ENCODE measurements around the gene STK24.

STK24 gene

GRCh38 chr13:98450026-98450425 is 126.9 kb downstream of the STK24 start:
- Histone ChIP-seq H3K36me3 (ENCODE audit: control insufficient read depth in 5 of 5, insufficient read depth in 5 of 5, low read length in 5 of 5) (peaks cover 2 to 58% (median 34%) of the 10 kb centered on the region in 5 donors), H3K27me3 (ENCODE audit: control insufficient read depth in 5 of 5, insufficient read depth in 4 of 5, low read length in 5 of 5) (no peaks in the 10 kb centered on the region), H3K9ac (ENCODE audit: low read length in 5 of 5) (no peak overlapping the region), H3K4me1 (ENCODE audit: control insufficient read depth in 5 of 5, insufficient read depth in 5 of 5, low read length in 5 of 5) (peaks cover 11 to 46% (median 37%) of the 10 kb centered on the region in 5 donors), H3K4me3 (ENCODE audit: low read depth in 1 of 5, low read length in 5 of 5) (no peak overlapping the region), H3K27ac (ENCODE audit: low read depth, low read length) (no peak overlapping the region), H3K9me3 (ENCODE audit: control insufficient read depth in 5 of 5, low read length in 5 of 5) (no peaks in the 10 kb centered on the region)

GRCh38 chr13:98449273-98449672 is 127.6 kb downstream of the STK24 start:
- Histone ChIP-seq H3K9me3 (ENCODE audit: control insufficient read depth in 5 of 5, low read length in 5 of 5) (no peaks in the 10 kb centered on the region), H3K9ac (ENCODE audit: low read length in 5 of 5) (no peak overlapping the region), H3K27ac (ENCODE audit: low read depth, low read length) (no peak overlapping the region), H3K36me3 (ENCODE audit: control insufficient read depth in 5 of 5, insufficient read depth in 5 of 5, low read length in 5 of 5) (peaks cover 2 to 58% (median 34%) of the 10 kb centered on the region in 5 donors), H3K4me3 (ENCODE audit: low read depth in 1 of 5, low read length in 5 of 5) (no peak overlapping the region), H3K27me3 (ENCODE audit: control insufficient read depth in 5 of 5, insufficient read depth in 4 of 5, low read length in 5 of 5) (no peaks in the 10 kb centered on the region), H3K4me1 (ENCODE audit: control insufficient read depth in 5 of 5, insufficient read depth in 5 of 5, low read length in 5 of 5) (peaks cover 5 to 39% (median 31%) of the 10 kb centered on the region in 5 donors)

DNA sequence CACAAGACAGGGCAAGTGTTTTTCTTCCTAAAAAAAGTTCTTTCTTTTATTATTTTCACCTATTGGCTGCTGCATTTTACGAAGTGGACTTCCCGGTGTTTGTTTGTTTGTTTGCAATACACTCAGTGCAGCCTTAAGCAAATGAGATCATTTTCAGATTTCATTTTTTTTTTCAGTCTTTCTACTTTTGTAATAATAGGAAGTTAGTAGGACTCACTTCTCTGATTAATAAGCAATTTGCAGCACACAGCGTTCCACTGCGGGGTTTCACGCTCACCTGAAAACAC is 128.3 kb downstream of the STK24 start:
- Histone ChIP-seq H3K4me1 (ENCODE audit: control insufficient read depth in 5 of 5, insufficient read depth in 5 of 5, low read length in 5 of 5) (peaks cover 0 to 32% (median 24%) of the 10 kb centered on the region in 5 donors), H3K27ac (ENCODE audit: low read depth, low read length) (no peak overlapping the region), H3K27me3 (ENCODE audit: control insufficient read depth in 5 of 5, insufficient read depth in 4 of 5, low read length in 5 of 5) (no peaks in the 10 kb centered on the region), H3K36me3 (ENCODE audit: control insufficient read depth in 5 of 5, insufficient read depth in 5 of 5, low read length in 5 of 5) (peaks cover 2 to 65% (median 34%) of the 10 kb centered on the region in 5 donors), H3K9me3 (ENCODE audit: control insufficient read depth in 5 of 5, low read length in 5 of 5) (no peaks in the 10 kb centered on the region), H3K4me3 (ENCODE audit: low read depth in 1 of 5, low read length in 5 of 5) (no peak overlapping the region), H3K9ac (ENCODE audit: low read length in 5 of 5) (no peak overlapping the region)

- peaks cover 0 to 27% (median 18%) of the 10 kb centered on the region in 5 donors for H3K4me1 ChIP-seq (ENCODE audit: control insufficient read depth in 5 of 5, insufficient read depth in 5 of 5, low read length in 5 of 5)
- H3K36me3 ChIP-seq (ENCODE audit: control insufficient read depth in 5 of 5, insufficient read depth in 5 of 5, low read length in 5 of 5): peaks cover 2 to 66% (median 34%) of the 10 kb centered on the region in 5 donors
These were observed 128.8 kb downstream of the STK24 start for GRCh38 chr13:98447881-98448641.

GRCh38 chr13:98447130-98447529 is 129.8 kb downstream of the STK24 start:
- Histone ChIP-seq H3K4me3 (ENCODE audit: low read depth in 1 of 5, low read length in 5 of 5) (no peak overlapping the region), H3K27ac (ENCODE audit: low read depth, low read length) (no peak overlapping the region), H3K4me1 (ENCODE audit: control insufficient read depth in 5 of 5, insufficient read depth in 5 of 5, low read length in 5 of 5) (peaks cover under 1 to 24% (median 18%) of the 10 kb centered on the region in 5 donors)

More at GRCh38 chr13:98447881-98448641, 128.8 kb downstream of the STK24 start:
- H3K4me3 ChIP-seq (ENCODE audit: low read depth in 1 of 5, low read length in 5 of 5): no peak overlapping the region
- H3K27me3 ChIP-seq (ENCODE audit: control insufficient read depth in 5 of 5, insufficient read depth in 4 of 5, low read length in 5 of 5): no peaks in the 10 kb centered on the region
- H3K9ac ChIP-seq (ENCODE audit: low read length in 5 of 5): no peak overlapping the region
- H3K27ac ChIP-seq (ENCODE audit: low read depth, low read length): no peak overlapping the region
- no peaks in the 10 kb centered on the region for H3K9me3 ChIP-seq (ENCODE audit: control insufficient read depth in 5 of 5, low read length in 5 of 5)

DNA sequence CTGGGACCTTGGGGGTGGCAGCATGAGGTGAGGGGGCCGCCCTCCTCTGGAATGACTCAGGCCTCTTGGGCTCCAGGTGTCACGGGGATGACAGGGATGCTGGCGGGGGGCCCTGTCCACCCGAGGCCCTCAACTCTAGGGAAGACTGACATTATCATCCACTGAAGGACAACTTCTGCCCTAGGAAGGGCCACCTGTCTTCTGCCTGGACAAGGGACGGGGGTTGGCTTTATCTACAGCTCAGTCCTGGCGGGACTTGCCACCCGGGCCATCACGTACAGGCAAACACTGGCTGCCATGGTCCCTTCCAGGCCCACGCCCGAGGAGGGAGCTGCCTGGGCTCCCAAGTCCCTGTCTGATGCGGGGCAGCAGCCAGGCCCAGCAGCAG is 130.7 kb downstream of the STK24 start:
- peaks cover 2 to 24% (median 18%) of the 10 kb centered on the region in 5 donors for H3K4me1 ChIP-seq (ENCODE audit: control insufficient read depth in 5 of 5, insufficient read depth in 5 of 5, low read length in 5 of 5)
- H3K9me3 ChIP-seq (ENCODE audit: control insufficient read depth in 5 of 5, low read length in 5 of 5): no peaks in the 10 kb centered on the region
- no peak overlapping the region for H3K27ac ChIP-seq (ENCODE audit: low read depth, low read length)
- H3K27me3 ChIP-seq (ENCODE audit: control insufficient read depth in 5 of 5, insufficient read depth in 4 of 5, low read length in 5 of 5): no peaks in the 10 kb centered on the region
- H3K36me3 ChIP-seq (ENCODE audit: control insufficient read depth in 5 of 5, insufficient read depth in 5 of 5, low read length in 5 of 5): peaks cover 0 to 70% (median 40%) of the 10 kb centered on the region in 5 donors
- H3K4me3 ChIP-seq (ENCODE audit: low read depth in 1 of 5, low read length in 5 of 5): no peak overlapping the region
- no peak overlapping the region for H3K9ac ChIP-seq (ENCODE audit: low read length in 5 of 5)

More at GRCh38 chr13:98447130-98447529, 129.8 kb downstream of the STK24 start:
- Histone ChIP-seq H3K9me3 (ENCODE audit: control insufficient read depth in 5 of 5, low read length in 5 of 5) (no peaks in the 10 kb centered on the region), H3K9ac (ENCODE audit: low read length in 5 of 5) (no peak overlapping the region), H3K27me3 (ENCODE audit: control insufficient read depth in 5 of 5, insufficient read depth in 4 of 5, low read length in 5 of 5) (no peaks in the 10 kb centered on the region), H3K36me3 (ENCODE audit: control insufficient read depth in 5 of 5, insufficient read depth in 5 of 5, low read length in 5 of 5) (peaks cover 0 to 67% (median 36%) of the 10 kb centered on the region in 5 donors)

DNA sequence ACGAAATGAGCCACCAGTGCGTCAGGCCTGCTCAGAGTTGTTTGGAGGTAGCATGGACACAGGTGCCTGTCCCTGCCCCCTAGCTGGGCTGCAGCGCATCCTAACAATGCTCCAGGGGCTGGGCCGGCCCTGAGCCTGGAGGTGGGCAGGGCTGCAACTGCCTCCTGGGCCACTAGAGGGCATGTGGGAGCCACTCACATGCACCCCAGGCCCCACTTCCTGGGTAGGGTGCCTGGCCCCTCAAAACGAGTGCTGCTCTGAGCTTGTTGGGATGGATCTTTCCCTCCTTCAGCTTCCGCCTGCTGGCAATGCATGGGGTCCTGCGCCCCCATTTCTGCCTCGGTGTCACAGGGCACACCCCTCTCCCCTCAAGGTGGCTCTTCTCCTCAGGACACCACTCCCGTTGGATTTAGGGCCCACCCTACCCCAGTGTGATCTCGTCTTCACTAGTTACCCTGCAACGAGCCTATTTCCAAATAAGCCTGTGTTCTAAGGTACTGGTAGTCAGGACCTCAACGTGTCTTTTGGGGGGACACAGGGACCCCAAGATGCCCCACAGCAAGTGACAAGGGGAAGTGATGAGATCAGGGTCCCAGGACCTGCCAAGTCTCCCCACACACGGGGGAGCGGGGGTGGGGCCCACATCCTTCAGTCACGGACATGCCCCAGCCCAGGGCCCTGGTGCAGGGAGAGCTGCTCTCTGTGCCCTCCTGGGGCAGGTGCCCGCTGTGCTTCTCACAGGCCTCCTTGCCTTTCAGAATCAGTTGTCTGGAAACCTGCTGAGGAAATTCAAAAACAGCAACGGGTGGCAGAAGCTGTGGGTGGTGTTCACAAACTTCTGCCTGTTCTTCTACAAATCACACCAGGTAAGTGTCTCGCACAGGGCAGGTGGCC is 131.3 kb downstream of the STK24 start:
- H3K4me1 ChIP-seq (ENCODE audit: control insufficient read depth in 5 of 5, insufficient read depth in 5 of 5, low read length in 5 of 5): peaks cover 2 to 24% (median 18%) of the 10 kb centered on the region in 5 donors
- H3K4me3 ChIP-seq (ENCODE audit: low read depth in 1 of 5, low read length in 5 of 5): no peak overlapping the region
- H3K27me3 ChIP-seq (ENCODE audit: control insufficient read depth in 5 of 5, insufficient read depth in 4 of 5, low read length in 5 of 5): no peaks in the 10 kb centered on the region
- no peaks in the 10 kb centered on the region for H3K9me3 ChIP-seq (ENCODE audit: control insufficient read depth in 5 of 5, low read length in 5 of 5)
- H3K36me3 ChIP-seq (ENCODE audit: control insufficient read depth in 5 of 5, insufficient read depth in 5 of 5, low read length in 5 of 5): peaks cover 0 to 71% (median 47%) of the 10 kb centered on the region in 5 donors
- no peak overlapping the region for H3K9ac ChIP-seq (ENCODE audit: low read length in 5 of 5)
- no peak overlapping the region for H3K27ac ChIP-seq (ENCODE audit: low read depth, low read length)

DNA sequence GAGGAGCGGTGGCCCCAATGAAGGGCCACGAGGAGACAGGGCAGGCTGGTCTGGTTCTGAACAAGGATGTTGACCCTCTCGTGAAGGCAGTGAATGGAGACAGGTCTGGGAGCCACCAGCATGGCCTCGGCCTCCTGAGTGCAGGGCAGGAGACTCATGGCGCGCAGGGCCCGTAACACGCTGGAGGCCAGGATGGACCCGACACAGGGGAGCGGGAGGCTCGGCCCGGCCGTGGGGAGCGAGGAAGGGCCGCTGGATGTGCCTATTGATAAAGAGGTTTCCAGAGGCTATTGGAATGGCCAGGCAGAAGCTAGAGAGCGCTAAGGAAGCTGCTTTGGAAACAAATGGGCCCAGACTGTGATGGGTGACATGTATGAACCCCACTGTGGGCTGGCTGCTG is 132.5 kb downstream of the STK24 start:
- Histone ChIP-seq H3K4me1 (ENCODE audit: control insufficient read depth in 5 of 5, insufficient read depth in 5 of 5, low read length in 5 of 5) (peaks cover 2 to 23% (median 18%) of the 10 kb centered on the region in 5 donors), H3K27ac (ENCODE audit: low read depth, low read length) (no peak overlapping the region), H3K4me3 (ENCODE audit: low read depth in 1 of 5, low read length in 5 of 5) (no peak overlapping the region), H3K9me3 (ENCODE audit: control insufficient read depth in 5 of 5, low read length in 5 of 5) (no peaks in the 10 kb centered on the region), H3K36me3 (ENCODE audit: control insufficient read depth in 5 of 5, insufficient read depth in 5 of 5, low read length in 5 of 5) (peaks cover 0 to 75% (median 49%) of the 10 kb centered on the region in 5 donors), H3K9ac (ENCODE audit: low read length in 5 of 5) (no peak overlapping the region), H3K27me3 (ENCODE audit: control insufficient read depth in 5 of 5, insufficient read depth in 4 of 5, low read length in 5 of 5) (peaks cover 0 to 1% (median 0%) of the 10 kb centered on the region in 5 donors)

DNA sequence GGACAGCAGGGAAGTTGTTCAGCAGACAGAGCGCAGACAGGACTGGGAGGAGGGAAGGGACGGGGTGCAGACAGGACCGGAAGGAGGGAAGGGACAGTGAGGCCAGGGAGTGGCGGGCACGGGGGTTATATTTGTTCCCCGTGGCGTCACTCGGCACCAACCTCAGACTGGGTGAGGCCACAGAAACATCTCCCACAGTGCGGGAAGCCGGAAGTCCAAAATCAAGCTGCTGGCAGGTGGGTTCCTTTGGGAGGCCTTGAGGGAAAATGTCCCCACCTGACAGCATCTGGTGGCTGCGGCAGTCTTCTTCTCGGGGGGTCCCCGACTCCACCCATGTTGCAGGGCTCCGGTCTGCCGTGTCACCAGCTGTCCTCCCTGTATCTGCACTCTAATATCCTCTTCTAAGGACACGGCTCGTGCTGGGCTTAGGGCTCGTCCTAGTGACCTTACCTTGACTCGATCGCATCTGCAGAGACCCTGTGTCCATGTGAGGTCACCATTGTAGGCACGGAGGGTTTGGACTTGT is 133.0 kb downstream of the STK24 start:
- Histone ChIP-seq H3K27ac (ENCODE audit: low read depth, low read length) (no peak overlapping the region), H3K36me3 (ENCODE audit: control insufficient read depth in 5 of 5, insufficient read depth in 5 of 5, low read length in 5 of 5) (peaks cover 0 to 75% (median 48%) of the 10 kb centered on the region in 5 donors), H3K27me3 (ENCODE audit: control insufficient read depth in 5 of 5, insufficient read depth in 4 of 5, low read length in 5 of 5) (peaks cover 0 to 2% (median 0%) of the 10 kb centered on the region in 5 donors), H3K9ac (ENCODE audit: low read length in 5 of 5) (no peak overlapping the region), H3K9me3 (ENCODE audit: control insufficient read depth in 5 of 5, low read length in 5 of 5) (no peaks in the 10 kb centered on the region), H3K4me1 (ENCODE audit: control insufficient read depth in 5 of 5, insufficient read depth in 5 of 5, low read length in 5 of 5) (peaks cover 2 to 17% (median 16%) of the 10 kb centered on the region in 5 donors), H3K4me3 (ENCODE audit: low read depth in 1 of 5, low read length in 5 of 5) (no peak overlapping the region)
